ENCODE results near the gene CERS6.
"Not testable (repeated sequence)": the region's sequence is repeated elsewhere in the genome, so short reads cannot be mapped to it uniquely, and the experiment has no call there.

CERS6 gene

GRCh38 chr2:168468354-168468753 is 12.3 kb downstream of the CERS6 start:
- DNase-seq (ENCODE audit: low spot score), result no peak

- DNase-seq (ENCODE audit: low spot score), result no peak
These were observed 13.4 kb downstream of the CERS6 start for GRCh38 chr2:168469281-168469988.

DNA sequence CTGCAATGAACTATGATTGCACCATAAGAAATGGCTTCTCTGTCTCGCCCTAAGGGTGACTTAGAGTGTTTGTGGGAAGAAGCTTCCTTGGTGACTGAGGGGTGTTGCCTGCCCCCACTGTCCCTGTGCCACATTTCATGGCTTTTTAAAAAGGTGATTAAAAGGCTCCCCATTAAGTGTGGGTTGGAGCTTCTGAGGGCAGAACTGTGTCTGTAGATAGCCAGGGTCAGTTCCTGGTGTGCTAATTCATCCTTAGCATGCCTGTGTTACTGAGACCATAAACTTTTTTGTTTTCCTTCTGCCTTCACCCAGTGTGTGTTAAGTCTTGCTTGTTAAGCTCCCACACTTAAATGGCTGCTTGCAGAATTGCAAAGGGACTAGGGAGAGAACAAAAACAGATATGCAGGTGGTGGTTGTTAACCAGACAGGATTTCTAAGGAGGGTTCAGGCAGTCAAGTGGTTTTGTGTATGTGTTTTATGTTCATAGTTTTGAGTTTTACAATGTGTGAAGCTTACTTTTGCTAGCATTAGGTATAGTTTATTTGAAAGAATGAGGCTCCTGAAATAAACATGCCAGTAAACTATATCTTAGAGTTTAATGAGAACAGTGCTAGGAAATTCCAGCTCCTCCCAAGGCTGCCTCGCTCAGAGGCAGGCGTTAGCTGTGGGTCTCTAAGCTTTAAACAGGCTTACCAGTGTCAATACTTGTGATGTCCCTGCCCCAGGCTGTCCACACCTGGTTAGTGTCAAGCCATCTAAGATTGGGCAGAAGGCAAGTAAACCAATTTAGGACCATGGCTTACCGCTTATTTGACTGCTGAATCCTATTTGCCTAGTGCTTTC is 14.5 kb downstream of the CERS6 start:
- DNase-seq (ENCODE audit: low spot score), result no peak

- no peak for DNase-seq (ENCODE audit: low spot score)
These were observed 15.0 kb downstream of the CERS6 start for GRCh38 chr2:168471163-168471475.

- DNase-seq (ENCODE audit: low spot score), result no peak
These were observed 19.6 kb downstream of the CERS6 start for GRCh38 chr2:168475636-168476035.

GRCh38 chr2:168478206-168478605 is 22.1 kb downstream of the CERS6 start:
- no peak for DNase-seq (ENCODE audit: low spot score)

GRCh38 chr2:168480356-168480755 is 24.3 kb downstream of the CERS6 start:
- DNase-seq (ENCODE audit: low spot score), result no peak

- no peak for DNase-seq (ENCODE audit: low spot score)
These were observed 24.9 kb downstream of the CERS6 start for GRCh38 chr2:168480825-168481585.

GRCh38 chr2:168482269-168482668 is 26.2 kb downstream of the CERS6 start:
- DNase-seq (ENCODE audit: low spot score), result no peak

DNA sequence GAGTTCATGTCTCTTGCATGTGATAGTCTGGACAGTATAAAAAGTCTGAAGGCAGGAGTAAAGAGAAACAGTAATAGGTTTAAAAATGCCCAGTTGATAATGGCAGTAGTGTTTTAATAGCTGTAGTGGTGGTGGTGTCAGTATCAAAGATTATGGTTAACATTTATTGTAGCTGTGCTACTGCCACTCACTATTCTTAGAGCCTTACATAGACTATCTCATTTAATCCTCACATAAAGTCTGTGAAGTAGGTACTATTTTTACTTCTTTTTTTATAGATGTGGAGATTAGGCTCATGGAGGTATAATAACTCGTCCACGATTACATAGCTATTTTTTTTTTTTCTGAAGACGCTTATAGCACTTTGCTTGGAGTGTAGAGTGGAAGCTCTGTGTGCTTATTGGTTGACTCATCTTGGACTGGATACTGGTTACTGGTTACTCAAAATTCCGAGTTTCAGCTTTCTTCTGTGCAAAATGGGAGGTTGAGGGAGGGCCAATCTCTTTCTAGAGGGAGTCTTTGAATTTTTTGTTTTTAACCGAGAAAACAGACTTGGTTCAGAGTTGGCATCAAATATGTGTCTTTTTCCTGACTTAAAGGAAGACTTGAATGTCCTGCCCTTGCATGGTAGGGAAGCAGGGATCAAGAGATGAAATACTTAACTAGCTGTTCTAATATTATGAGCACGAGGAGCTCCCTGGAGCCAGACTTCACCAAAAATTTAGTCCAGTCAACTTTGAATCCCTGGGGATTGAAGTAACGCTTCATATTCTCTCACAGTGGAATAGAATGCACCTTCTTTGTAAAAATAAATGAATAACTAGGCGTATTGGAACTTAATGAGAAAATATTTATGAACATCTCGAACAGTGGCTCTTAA is 27.1 kb downstream of the CERS6 start:
- DNase-seq (ENCODE audit: low spot score), result no peak

- no peak for DNase-seq (ENCODE audit: low spot score)
These were observed 30.4 kb downstream of the CERS6 start for GRCh38 chr2:168486477-168486876.

DNA sequence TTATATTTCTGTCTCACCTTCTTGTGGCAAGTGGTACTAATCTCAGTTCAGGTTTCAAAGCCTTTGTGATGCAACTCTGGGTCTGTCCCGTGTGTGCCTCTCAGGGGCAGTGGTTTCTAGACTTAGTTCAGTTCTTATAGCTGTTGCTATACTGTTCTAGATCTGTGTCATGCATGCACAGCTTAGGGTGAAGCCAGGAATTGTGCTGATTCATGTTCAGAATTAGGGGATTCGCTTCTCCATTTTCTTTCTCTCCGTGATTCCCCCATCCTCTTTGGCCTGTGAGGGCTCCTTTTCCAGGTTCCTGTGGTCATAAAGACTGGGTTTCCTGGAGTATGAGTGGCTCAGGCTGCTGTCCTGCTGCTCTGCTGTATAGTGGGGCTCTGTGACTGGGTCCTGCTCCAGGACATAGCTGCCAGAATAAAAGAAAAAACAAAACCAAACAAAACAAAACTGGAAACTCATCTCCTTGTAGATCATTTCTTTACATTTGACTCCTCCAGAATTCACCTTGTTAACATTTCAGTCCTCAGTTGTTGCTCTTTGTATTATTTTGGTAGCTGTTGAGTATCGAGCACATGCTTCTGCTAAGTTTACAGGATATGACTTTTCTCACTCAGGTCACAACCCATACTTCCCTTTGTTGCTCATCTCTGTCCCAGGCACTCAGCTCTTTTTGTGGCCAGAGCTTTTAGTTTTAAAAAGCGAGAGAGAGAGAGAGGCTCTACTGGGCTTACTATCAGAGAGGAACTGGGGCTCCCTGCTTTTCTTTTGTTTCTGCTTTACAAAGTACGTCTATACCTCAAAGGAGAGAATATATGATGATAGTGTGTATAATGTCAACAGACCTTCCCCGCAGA is 34.2 kb downstream of the CERS6 start:
- DNase-seq (ENCODE audit: low spot score), result no peak

GRCh38 chr2:168490946-168491605 is 35.0 kb downstream of the CERS6 start:
- no peak for DNase-seq (ENCODE audit: low spot score)

- not testable (repeated sequence) for DNase-seq (ENCODE audit: low spot score)
These were observed 35.7 kb downstream of the CERS6 start for GRCh38 chr2:168491728-168492127.

DNA sequence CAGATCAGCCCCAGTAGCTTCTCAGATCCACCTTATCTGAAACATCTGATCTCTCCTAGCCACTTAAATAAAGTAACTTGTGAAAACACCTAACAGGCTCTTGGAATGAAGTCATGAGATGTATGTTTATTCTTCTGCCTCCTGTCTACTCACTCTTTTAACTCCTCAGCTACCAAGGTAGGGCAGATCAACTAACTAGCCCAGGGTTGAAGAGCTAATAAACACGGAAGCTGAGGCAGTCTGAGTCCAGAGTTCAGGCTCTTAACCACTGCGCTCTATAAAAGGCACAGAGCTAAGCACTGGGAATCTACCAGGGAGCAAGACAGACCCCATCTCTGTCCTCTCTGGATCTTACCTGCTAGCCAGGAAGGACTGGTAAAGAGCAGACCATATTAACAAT is 37.1 kb downstream of the CERS6 start:
- not testable (repeated sequence) for DNase-seq (ENCODE audit: low spot score)

GRCh38 chr2:168494190-168494711 is 38.2 kb downstream of the CERS6 start:
- DNase-seq (ENCODE audit: low spot score), result no peak

DNA sequence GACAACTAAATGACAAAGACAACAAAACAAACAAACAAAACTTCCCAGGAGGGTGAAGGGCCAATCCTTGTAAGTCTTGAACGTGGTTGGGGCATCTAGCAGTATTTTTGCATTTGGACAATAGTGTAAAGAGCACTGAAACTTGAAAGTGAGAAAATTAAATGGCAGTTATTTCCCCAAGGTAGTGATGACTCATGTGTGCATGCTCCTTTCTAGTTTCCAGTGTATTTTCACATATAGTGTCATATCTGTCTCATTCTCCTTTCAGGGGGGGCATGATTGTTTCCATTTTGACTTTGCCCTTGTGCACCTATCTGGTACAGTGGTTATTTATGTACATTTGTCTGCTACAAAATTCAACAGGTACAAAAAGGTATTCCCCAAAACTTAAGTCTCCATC is 39.5 kb downstream of the CERS6 start:
- no peak for DNase-seq (ENCODE audit: low spot score)

- DNase-seq (ENCODE audit: low spot score), result no peak
These were observed 40.8 kb downstream of the CERS6 start for GRCh38 chr2:168496906-168497305.

DNA sequence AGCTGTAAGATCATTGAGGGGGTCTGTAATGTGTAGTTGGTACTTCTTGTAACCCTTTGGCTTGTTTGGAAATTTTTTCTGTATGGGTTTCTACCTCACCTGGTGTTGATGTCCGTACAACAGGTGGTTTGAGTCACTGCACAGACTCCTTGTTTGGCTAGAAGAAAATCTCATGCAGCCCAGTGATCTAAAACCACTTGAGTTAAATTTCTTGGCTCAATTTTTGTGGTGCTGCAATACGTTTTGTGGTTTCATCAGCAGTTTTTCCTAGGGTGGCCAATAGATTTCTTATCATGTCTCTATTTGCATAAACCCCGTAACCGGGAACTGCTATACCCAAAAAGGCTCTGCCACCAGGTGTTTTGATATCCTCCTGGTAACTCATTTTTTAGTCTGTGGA is 43.4 kb downstream of the CERS6 start:
- DNase-seq (ENCODE audit: low spot score), result no peak

DNA sequence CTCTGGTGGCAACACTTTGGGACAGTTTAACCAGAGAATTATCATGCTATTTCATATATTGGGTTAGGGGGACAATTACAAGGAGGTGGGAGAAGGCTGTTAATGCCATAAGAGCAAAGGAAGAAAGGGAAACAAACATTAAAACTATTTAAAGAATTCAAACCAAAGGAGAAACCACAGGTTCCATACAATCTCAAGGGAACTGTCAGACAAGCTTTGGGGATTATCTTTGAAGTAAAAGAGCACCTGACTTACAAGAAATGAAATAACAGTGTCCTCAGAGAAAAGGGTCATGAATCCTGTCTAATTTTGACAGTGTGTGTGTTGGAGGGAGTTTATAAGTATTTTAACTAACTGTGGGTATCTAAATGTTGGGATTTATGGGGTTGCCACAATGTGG is 44.4 kb downstream of the CERS6 start:
- no peak for DNase-seq (ENCODE audit: low spot score)
